HG03378 (cell line): ENCODE measurements around the gene FADS3.
A peak's percentile ranks its signal among the peaks of the same experiment; 100 is the strongest.

Source experiments
- ATAC-seq: cut with Tn5 transposase; IDR thresholded peaks from one replicate; pipeline ENCODE4 v1.9.1; 2021; ENCODE audit warnings: mild to moderate bottlenecking, moderate library complexity; ENCODE audit not compliant: unreplicated experiment

The FADS3 gene

DNA sequence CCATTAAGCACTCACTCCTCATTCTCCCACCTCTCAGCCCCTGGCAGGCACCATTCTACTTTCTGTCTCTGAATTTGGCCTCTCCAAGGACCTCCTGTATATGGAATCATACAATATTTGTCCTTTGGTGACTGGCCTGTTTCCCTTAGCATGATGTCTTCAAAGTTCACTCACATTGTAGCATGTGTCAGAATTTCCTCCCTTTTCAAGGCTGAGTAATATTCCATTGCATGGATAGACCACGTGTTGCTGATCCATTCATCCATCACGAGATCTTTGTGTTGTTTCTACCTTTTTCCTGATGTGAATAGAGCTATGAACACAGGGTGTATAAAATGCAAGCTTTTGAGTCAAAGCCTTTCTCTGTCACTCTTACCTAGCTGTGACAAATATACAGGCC is 51.6 kb downstream of the FADS3 start:
- no peak for ATAC-seq

DNA sequence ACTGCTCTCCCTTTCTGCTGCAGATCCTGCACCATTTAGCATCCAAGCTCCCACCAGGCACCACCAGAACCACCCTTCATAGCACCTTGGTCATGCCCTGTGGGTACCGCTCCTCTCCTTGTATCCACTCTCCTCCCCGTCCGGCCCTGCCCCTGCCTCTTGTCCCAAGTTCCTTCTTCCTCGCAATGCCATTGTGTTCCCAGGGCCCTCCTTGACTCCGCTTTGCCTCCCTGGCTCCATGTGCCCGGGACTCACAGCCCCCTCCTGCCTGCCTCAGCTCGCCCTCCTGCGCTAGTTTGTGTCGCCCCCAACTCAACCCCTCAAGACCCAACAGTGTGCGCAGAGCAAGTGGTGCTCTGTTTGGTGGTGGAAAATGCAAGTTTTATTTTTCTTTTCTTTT is 52.4 kb downstream of the FADS3 start:
- no peak for ATAC-seq

DNA sequence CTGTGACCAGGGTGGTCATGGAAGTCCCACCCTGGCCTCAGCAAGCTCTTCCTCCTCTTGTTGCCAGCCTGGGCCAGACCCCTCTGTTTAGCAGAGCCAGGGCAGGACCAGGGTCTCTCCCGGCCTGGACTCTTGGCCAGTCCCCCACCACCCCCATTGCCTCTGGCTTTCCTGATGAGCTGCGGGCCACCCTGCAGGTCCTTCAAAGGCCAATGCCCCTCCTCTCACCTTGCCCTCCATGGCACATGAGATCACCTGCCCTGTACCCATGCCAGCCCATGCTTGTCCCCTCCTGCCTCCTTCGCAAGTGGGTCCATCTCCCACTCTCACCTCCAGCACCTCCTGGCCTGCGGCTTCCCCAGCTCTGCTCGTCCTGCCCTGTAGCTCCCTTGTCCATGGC is 52.8 kb downstream of the FADS3 start:
- no peak for ATAC-seq

DNA sequence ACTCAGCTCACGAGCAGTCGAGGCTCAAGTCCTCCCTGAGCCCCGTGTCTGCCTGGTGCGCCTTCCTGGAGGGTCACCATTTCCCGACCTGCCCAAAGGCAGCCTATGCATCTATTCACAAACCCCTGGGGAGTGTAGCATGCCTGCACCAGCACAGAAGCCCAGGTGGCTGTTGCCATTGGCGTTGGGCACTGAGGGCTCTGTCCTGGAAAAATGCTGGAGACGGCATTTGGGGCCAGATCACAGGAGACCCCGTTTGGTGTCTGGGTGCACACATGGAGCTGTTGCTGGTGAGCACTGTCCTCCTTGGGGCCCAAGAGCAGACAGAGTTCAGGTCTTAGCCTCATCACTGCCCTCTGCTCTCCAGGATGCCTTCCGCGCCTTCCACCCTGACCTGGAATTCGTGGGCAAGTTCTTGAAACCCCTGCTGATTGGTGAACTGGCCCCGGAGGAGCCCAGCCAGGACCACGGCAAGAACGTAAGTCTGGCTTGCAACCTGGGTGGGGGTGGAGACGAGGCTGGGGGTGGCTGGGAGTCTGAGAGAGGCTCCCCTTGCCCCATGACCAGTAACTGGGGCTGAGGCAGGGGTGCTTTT is 53.8 kb downstream of the FADS3 start:
- no peak for ATAC-seq

DNA sequence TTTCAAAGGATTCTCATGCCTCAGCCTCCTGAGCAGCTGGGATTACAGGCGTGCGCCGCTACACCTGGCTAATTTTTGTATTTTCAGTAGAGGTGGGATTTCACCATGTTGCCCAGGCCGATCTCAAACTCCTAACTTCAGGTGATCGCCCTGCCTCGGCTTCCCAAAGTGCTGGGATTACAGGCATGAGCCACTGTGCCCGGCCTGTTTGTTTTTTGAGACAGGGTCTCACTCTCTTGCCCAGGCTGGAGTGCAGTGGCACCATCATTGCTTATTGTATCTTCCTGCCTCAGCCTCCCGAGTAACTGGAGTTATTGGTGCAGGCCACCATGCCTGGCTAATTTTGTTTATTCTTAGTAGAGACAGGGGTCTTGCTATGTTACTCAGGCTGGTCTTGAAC is 55.2 kb downstream of the FADS3 start:
- no peak for ATAC-seq

DNA sequence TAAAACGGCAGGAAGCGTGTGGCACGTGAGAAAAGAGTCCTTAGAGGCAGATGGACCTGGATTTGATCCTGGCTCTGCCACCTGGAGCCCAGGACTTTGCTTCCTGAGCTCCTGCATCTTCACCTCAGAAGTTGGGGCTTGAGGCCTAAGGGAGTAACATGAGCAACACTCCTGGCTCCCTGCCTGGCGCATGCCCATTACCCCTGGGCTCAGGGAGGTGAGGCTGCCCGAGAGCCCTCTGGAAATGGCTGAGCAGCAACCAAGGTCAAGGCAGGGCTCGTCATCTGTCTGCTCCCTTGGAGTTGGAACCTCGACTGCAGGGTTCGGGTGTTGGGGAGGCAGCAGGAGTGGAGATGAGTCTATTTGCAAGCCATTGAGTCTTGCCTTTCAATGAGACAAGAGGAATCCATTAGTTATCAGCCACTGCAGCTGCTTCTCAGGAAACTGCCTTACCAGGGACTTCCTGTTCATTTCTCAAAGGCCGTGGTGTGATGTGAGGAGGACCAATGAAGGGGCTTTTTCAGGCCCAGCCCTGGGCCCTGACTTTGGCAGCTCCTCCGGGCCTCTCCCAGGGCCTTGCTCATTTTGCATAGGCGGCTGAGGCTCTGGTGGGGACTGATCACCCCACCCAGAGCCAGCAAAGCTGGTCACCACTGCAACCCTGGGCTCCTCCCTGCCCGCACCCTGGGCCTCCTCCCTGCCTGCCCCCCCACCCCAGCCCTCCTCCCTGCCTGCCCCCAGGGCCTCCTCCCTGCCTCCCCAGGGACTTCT is 56.9 kb downstream of the FADS3 start:
- peak; percentile 85 for ATAC-seq

DNA sequence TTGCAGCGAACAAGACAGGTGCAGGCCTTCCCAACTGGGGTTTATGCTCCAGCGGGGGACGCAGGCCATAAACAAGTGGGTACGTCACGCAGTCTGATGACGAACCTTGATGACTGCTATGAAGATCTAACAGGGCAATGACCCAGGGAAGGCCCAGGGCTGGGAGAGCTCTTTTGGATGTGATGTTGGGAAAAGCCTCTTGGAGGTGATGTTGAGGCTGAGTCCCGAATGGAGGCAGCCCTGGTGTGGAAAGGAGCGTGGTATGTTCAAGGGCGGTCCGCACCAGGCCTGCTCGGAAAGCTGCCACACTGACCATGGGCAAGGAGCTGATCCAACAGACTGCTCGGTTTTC is 57.4 kb downstream of the FADS3 start:
- ATAC-seq = no peak

DNA sequence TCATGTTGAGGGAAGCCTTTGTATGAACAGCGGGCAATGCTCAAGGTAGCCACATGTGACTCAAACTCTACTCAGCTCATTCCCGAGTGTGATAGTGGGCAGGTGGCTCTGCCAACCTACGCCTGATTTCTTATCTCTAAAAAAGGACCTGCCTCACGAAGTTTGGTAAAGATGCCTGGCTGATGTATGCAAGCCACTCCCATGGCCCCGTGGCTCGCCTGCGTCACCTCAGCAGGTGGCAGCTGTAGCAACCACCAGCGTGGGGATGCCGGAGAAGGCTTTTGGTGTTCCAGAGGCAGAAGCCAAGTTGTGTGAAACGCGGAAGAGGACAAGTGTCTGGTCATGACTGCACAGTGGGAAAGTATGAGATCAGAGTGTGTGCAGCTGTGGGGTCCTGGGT is 57.9 kb downstream of the FADS3 start:
- no peak for ATAC-seq

DNA sequence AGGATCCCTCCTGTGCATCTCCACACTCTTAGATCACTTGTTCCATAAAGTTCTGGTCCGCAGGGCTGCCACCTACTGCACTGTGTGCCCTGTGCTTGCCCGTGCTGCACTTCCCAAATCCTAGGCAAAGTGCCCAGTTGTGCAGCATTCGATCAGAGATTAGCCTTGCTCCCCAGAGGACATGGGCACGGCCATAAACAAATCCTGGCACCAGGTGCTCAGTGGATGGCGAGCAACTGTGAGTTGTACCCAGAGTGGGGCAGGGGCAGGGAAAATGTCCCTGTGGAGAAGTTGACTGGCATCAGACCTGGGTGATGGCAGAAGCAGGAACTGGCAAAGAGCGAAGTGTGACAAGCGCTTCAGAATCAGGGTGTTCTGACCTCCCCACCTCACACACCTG is 58.6 kb downstream of the FADS3 start:
- ATAC-seq = no peak

DNA sequence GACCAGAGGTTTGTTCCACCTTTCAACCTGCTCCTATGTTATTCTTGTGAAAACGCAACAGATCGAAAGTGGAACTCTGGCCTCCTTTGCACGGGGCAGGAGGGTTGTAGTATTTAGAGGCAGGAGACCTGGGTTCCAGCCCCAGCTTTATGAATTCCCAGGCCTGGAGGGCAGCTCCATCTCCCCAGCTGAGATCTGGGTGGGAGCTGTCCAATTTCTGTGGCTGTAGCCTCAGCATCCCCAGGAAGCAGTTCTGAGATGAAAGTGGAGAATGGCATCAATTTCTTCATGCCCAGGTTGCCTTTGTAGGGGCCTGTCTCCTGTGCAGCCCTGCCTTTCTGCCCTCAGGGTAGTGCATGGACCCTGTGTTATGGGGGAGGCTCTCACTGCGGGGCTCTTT is 59.1 kb downstream of the FADS3 start:
- ATAC-seq = no peak

DNA sequence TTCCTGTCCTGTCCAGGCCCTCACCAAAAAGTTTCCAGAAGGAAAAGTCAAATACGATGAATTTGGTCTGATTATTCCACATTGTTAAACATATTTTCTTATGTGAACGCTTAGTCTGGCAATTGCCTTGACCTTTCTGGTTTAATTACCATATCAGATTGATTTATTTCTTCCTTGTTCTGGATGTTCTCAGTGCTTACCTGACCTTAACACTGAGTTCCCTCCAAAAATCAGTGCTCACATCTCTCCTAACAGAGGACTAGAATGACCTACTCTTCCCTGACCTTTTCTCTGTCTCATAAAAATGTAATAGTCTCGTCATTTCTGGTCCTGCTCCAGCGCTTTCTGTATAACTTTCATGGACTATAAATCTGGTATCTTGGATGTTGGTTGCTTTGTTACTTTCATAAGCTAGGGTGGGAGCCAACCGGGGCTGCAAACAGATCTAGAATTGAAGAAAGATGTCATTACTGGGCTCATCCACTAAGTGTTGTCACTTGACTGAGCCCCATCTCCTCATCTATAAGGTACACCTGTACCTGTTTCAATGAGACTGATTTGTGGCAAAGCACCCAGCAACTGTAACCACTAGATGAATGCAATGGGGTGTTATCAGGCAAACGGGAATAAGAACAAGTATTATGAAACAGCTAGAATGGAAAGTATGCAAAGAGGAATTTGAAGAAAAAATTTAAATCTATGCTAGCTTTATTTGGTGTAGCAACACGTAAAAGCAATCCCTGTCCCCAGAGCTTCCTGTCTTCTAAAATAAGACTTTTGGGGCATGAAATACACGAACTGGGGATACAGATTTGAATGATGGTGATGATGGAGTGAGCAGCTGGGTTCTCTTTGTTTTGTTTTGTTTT is 60.9 kb downstream of the FADS3 start:
- ATAC-seq = no peak

DNA sequence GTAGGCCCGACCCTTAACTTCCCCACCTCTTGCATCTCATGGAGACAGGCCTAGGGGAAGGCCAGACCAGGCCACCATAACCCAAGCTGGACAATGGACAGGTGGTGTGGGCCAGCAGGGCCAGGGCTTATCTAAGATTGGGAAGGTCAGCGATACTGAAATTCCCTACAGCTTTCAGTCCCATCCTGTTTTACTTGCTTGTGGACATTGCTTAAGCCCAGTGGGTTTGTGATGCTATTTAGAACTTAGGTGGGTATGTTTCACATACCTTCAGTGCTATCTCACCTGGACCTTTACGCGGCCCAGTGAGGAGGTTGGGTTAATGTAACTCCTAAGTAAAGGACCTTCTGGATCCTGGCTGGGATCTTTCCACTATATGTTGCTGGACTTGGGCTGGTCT is 61.5 kb downstream of the FADS3 start:
- ATAC-seq = no peak

DNA sequence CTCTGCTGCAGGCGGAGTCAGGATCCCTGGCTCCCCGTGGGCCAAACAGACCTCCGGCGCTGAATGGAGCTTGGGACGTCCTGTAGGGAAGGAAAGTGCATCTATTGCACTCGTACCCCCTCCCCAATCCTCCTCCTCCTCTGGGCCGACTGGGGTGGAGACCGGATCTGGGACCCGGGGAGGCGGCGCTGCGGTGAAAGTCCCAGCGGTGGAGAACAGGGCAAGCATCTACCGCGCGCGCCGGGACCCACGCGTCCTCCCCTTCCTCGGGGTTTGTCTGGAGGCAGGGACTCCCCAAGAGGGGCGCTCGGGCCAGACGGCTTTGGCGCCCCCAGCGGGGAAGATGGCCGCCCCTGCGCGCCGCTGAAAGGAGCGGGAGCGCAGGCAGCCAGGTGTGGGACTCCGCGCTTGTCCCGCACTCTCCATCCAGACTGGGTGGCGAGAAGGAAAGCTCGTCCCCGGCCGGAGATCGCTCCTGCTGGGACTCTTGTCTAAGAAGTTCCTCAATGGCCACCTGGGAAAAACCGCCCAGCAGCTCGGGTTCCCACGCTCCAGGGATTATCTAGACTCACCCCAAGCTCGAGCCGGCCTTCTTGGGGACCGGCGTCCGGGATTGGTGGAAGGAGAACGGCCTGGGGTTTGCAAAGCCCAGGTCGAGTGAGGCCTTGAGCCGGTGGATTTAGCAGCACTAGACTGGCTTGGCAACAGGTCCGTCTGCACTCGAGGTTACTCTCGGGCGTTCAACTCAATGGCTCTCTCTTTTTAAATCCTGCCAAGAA is 62.5 kb downstream of the FADS3 start:
- ATAC-seq = no peak

DNA sequence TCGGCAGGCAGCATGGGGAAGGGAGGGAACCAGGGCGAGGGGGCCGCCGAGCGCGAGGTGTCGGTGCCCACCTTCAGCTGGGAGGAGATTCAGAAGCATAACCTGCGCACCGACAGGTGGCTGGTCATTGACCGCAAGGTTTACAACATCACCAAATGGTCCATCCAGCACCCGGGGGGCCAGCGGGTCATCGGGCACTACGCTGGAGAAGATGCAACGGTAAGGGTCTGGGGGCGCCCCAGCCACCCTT is 63.0 kb downstream of the FADS3 start:
- no peak for ATAC-seq

DNA sequence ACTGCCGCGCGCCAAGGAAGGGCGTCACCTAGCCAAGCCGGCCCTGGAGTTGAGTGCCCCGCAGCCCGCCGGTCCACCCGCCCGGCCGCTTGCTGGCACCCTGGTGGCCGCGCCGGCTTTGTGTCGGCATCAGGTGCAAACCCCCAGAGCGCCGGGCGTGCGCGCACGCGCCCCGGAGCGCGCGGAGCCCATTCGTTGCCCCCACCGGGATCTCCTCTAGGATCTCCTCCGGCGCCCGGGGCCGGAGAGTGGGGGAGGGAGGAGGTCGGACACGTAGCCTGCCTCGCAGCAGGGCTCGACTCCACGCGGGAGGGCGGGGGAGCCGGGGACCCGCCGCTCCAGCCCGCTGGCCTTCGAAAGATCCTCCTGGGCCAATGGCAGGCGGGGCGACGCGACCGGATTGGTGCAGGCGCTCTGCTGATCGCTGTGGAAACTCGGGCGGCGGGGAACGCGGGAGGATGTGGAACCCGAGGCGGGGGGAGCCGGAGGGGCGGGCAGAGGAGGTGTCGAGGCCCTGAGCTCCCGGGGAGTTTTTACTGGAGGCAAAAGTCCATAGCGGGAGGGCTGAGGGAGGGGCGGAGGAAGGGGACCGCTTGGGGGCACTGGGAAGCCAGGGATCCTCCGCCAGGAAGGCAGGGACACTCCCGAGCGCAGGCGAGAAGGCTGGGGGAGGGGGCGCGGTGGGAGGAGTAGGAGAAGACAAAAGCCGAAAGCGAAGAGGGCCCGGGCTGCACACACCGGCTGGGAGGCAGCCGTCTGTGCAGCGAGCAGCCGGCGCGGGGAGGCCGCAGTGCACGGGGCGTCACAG is 63.6 kb downstream of the FADS3 start, which contains the start of gene FADS2:
FADS2 (plus strand) TSS at position 730 of the 808 bp plus-strand sequence. CDS start 91 bp downstream, outside the sequence.
- ATAC-seq = peak; percentile 51

DNA sequence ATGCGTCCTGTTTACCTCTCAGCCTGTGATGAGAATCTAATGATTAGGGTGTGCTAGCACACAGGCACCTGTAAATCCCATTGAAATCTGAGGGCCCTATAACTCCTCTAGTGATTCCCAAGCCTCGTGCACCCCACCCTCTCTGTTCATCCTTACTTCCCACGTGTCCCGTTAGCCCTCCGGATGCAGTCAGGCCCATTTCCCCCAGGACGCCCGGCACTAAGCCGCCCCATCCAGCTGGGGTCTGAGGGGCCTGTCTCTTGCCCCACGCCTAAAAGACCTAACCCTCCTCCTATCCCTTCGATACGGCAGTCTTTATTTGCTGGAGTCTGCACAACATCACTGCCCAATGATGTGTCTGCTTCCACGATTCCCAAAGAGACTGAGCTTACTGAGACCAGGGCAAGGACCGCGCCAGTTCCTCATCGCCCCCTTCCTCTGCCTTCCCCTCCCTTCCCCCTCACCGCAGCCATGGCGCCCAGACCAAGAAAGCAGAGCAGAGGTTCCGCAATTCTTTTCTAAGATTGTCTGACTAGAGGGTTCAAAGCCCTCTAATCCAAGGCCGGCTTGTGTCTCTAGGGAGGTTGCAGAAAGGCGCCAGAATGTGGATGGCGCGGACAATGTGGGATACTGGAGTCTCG is 64.3 kb downstream of the FADS3 start:
- ATAC-seq = peak; percentile 3
